Caco-2 (cell line): ENCODE measurements around the gene TJP3. TPM values are rescaled to one million over a fixed set of nuclear protein-coding genes. Genes with fewer than 3 reads are reported as not detected.

ENCODE experiments used
- BruUV-seq: library from RNA; stranded (reverse); fragments of 400-500 nt; replicated peaks from 2 replicates; lab custom pipeline; 2021; lab: Mats Ljungman, UMichigan
- CTCF ChIA-PET: fragments of 300-600 bp; sonication (Branson Sonifier 250); formaldehyde crosslinking; loops from one replicate; lab custom pipeline; 2022; ENCODE audit warnings: antibody characterized with exemption; lab: Charles Lee
- POLR2A ChIA-PET: fragments of 300-600 bp; sonication (Branson Sonifier 250); formaldehyde crosslinking; loops from one replicate; lab custom pipeline; 2022; ENCODE audit warnings: antibody characterized with exemption; lab: Charles Lee
- DNase-seq, 2 experiments: peaks; one replicate each; pipeline versions ENCODE4 v3.0.0 to v3.0.0-alpha.2; 2020 to 2022
- H3K27me3 ChIP-seq: replicated peaks from 2 replicates; pipeline ENCODE4 v1.6.0; 2011; ENCODE audit warnings: low read length; ENCODE audit not compliant: control insufficient read depth, insufficient read depth
- H3K36me3 ChIP-seq: 2 replicates; pipeline ENCODE4 v1.5.1; 2011; ENCODE audit warnings: low read length; ENCODE audit not compliant: control insufficient read depth, insufficient read depth
- H3K4me1 ChIP-seq: fragments of 250-450 bp; sonication (Bioruptor Pico); 2 replicates; pipeline ENCODE4 v1.5.1; 2020; ENCODE audit warnings: mild to moderate bottlenecking
- H3K4me3 ChIP-seq: 2 replicates; pipeline ENCODE4 v1.5.1; 2011; ENCODE audit warnings: low read depth, mild to moderate bottlenecking, control low read depth, low read length
- H3K9me3 ChIP-seq: fragments of 250-450 bp; sonication (Bioruptor Pico); 2 replicates; pipeline ENCODE4 v1.5.1; 2020; ENCODE audit warnings: mild to moderate bottlenecking, moderate library complexity
- H3K27ac Mint-ChIP-seq: one replicate; pipeline ENCODE4 v1.8.0; 2022; ENCODE audit warnings: mixed read lengths; ENCODE audit not compliant: unreplicated experiment
- H3K27me3 Mint-ChIP-seq: one replicate; pipeline ENCODE4 v1.8.0; 2022; ENCODE audit warnings: mixed read lengths; ENCODE audit not compliant: insufficient read depth, unreplicated experiment
- H3K36me3 Mint-ChIP-seq: one replicate; pipeline ENCODE4 v1.8.0; 2022; ENCODE audit warnings: mild to moderate bottlenecking, mixed read lengths; ENCODE audit not compliant: insufficient read depth, unreplicated experiment
- H3K4me1 Mint-ChIP-seq: one replicate; pipeline ENCODE4 v1.8.0; 2022; ENCODE audit warnings: low read depth, mixed read lengths; ENCODE audit not compliant: unreplicated experiment
- H3K4me3 Mint-ChIP-seq: one replicate; pipeline ENCODE4 v1.8.0; 2022; ENCODE audit warnings: mild to moderate bottlenecking, moderate library complexity, mixed read lengths; ENCODE audit not compliant: unreplicated experiment
- H3K9me3 Mint-ChIP-seq: one replicate; pipeline ENCODE4 v1.8.0; 2022; ENCODE audit warnings: mixed read lengths; ENCODE audit not compliant: unreplicated experiment
- intact Hi-C: fragments of 100-400 bp; cut with micrococcal nuclease; formaldehyde crosslinking; loops from one replicate; pipeline ENCODE4 v1.10.0; 2022; ENCODE audit not compliant: unreplicated experiment
- total RNA-seq: library from RNA; stranded (reverse); gene quantifications from 2 replicates; pipeline ENCODE4 v1.2.3, GENCODE V29; 2022
- TF ChIP-seq, protein P1 (sequence below), 2 experiments: fragments of 200-600 bp in 1 of 2; IDR thresholded peaks; 1 replicate in 1 of 2; 2 replicates in 1 of 2; pipeline versions ENCODE4 v1.5.1 to v1.8.0; 2011 to 2022; ENCODE audit warnings: antibody characterized with exemption in 1 of 2, control low read depth in 1 of 2, inconsistent platforms in 1 of 2, low read depth in 1 of 2, low read length in 1 of 2, mild to moderate bottlenecking in 1 of 2, moderate library complexity in 1 of 2; ENCODE audit not compliant: insufficient read depth in 1 of 2, severe bottlenecking in 1 of 2, unreplicated experiment in 1 of 2

Gene TJP3
- total RNA-seq, 1 experiment from 2014 or later: 83.6 TPM

DNA sequence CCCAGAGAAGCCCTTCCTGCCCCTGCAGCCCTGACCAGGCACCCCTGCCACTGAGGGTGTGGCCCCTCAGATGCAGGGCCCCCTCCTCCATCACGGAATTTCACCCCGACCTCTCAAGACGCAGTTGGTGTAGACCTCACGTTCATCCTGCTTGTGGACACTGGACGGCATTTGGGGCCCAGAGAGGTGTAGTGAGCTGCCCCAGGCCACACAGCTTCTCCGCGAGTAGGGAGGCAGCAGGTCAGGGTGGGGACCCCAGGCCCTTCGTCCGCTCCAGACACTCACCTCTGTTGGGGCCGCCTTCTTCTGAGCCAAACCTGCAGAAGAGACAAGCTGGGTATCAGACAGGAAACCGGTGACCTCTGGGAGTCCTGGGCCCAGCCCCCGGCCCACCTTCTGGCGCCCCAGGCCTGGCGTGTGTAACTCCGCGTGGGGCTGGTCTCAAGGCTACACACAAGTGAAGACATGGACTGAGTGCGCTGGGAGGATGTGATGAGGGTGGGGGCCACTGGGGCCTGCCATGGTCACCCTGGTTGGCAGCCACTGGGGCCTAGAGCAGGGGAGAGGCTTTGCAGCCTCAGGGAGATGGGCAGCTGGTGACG lies 41.0 kb upstream of the TJP3 start:
- no peak overlapping the region for H3K27ac Mint-ChIP-seq
- Histone ChIP-seq H3K4me3 (no peak overlapping the region), H3K27me3 (no peaks in the 10 kb centered on the region), H3K4me1 (peaks cover 11% of the 10 kb centered on the region), H3K36me3 (no peaks in the 10 kb centered on the region), H3K9me3 (no peaks in the 10 kb centered on the region)
- H3K27me3 Mint-ChIP-seq: no peaks in the 10 kb centered on the region
- peaks cover 22% of the 10 kb centered on the region for H3K36me3 Mint-ChIP-seq
- DNase-seq: no peak
- intact Hi-C loops: loop anchor here (5.0 kb wide), 2 partner anchors 40 to 55 kb away; partner anchors contain the start of gene TJP3
- CTCF ChIA-PET: no interaction called here
- POLR2A ChIA-PET: no interaction called here
- no peaks in the 10 kb centered on the region for H3K4me1 Mint-ChIP-seq
- H3K4me3 Mint-ChIP-seq: no peak overlapping the region
- TF ChIP-seq, protein P1, sequence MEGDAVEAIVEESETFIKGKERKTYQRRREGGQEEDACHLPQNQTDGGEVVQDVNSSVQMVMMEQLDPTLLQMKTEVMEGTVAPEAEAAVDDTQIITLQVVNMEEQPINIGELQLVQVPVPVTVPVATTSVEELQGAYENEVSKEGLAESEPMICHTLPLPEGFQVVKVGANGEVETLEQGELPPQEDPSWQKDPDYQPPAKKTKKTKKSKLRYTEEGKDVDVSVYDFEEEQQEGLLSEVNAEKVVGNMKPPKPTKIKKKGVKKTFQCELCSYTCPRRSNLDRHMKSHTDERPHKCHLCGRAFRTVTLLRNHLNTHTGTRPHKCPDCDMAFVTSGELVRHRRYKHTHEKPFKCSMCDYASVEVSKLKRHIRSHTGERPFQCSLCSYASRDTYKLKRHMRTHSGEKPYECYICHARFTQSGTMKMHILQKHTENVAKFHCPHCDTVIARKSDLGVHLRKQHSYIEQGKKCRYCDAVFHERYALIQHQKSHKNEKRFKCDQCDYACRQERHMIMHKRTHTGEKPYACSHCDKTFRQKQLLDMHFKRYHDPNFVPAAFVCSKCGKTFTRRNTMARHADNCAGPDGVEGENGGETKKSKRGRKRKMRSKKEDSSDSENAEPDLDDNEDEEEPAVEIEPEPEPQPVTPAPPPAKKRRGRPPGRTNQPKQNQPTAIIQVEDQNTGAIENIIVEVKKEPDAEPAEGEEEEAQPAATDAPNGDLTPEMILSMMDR (IDR thresholded peaks at IDR 0.05; ENCODE audit: insufficient read depth in 1 of 2, low read depth in 1 of 2, low read length in 1 of 2, severe bottlenecking in 1 of 2, unreplicated experiment in 1 of 2): no peak
- BruUV-seq: no TSS peak
- H3K9me3 Mint-ChIP-seq: no peaks in the 10 kb centered on the region

DNA sequence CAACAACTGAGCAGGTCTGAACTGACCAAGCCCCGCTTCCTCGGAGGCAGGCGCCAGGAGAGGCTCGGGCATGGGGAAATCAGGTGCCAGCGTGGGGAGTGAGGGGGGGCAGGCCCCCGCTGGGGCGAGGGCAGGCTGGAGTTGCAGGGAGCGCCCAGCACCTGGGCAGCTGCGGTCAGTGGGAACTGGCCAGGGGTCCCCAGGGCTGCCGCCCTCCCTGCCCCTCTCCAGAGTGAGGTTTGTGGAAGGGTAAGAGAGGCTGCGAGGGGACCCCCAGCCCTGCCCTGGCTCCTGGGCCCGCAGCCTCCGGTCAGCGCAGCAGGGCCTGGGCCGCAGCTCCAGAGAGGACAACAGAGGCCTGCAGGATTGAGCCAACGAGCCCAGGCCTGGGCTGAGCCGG lies 40.4 kb upstream of the TJP3 start:
- Histone ChIP-seq H3K4me3 (no peak overlapping the region), H3K9me3 (no peaks in the 10 kb centered on the region), H3K36me3 (no peaks in the 10 kb centered on the region), H3K4me1 (peaks cover 11% of the 10 kb centered on the region), H3K27me3 (no peaks in the 10 kb centered on the region)
- POLR2A ChIA-PET: no interaction called here
- Mint-ChIP-seq H3K4me3 (no peak overlapping the region), H3K27ac (peak overlapping the region; percentile 50), H3K36me3 (peaks cover 22% of the 10 kb centered on the region), H3K9me3 (no peaks in the 10 kb centered on the region), H3K4me1 (no peaks in the 10 kb centered on the region), H3K27me3 (no peaks in the 10 kb centered on the region)
- TF ChIP-seq, protein P1 (IDR thresholded peaks at IDR 0.05; ENCODE audit: insufficient read depth in 1 of 2, low read depth in 1 of 2, low read length in 1 of 2, severe bottlenecking in 1 of 2, unreplicated experiment in 1 of 2): no peak
- no peak for DNase-seq
- CTCF ChIA-PET: interaction anchor here (0.6 to 1.3 kb wide), 2 partner anchors 95 to 908 kb away, joined by 3 to 4 read pairs; partner anchors contain the start of gene MRPL54
- BruUV-seq: no TSS peak
- intact Hi-C loops: loop anchor here (5.0 kb wide), 2 partner anchors 40 to 55 kb away; partner anchors contain the start of gene TJP3

DNA sequence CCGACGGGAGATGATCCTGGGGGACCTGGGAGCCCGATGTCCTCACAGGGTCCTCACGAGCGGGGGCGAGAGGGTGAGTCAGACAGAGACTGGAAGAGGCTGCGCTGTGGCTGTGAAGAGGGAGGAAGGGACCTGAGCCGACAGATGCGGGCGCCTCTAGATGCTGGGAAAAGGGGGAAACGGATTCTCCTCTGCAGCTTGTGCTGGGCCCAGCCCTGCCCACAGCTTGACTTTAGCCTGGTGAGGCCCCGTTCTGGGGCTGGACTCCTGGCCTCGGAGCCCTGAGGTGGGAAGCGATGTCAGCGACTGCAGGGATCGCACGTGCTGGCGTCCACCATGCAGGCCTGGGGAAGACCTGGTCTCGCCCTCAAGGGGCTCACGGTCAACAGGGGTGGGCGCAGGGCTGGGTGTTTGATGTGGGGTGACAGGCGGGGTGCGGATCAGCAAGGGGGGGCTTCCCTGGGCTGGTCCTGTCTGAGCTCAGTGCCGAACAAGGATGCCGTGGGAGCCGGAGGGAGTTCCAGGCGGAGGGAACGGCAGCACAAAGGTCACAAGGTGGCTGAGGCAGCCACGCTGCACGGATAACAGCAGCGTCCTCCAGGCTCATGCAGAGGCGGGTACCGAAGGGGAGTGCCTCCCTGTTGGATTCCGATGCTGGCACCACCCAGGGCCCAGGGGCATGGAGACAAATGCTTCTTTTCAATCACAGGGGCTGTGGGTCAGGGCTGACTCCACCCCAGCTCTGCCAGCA lies 39.7 kb upstream of the TJP3 start:
- DNase-seq: no peak
- Histone ChIP-seq H3K27me3 (no peaks in the 10 kb centered on the region), H3K4me1 (peaks cover 11% of the 10 kb centered on the region), H3K4me3 (no peak overlapping the region), H3K9me3 (no peaks in the 10 kb centered on the region), H3K36me3 (no peaks in the 10 kb centered on the region)
- Mint-ChIP-seq H3K27me3 (no peaks in the 10 kb centered on the region), H3K27ac (peak overlapping the region; percentile 50), H3K9me3 (no peaks in the 10 kb centered on the region), H3K36me3 (peaks cover 22% of the 10 kb centered on the region), H3K4me1 (no peaks in the 10 kb centered on the region), H3K4me3 (no peak overlapping the region)
- TF ChIP-seq, protein P1 (IDR thresholded peaks at IDR 0.05; ENCODE audit: insufficient read depth in 1 of 2, low read depth in 1 of 2, low read length in 1 of 2, severe bottlenecking in 1 of 2, unreplicated experiment in 1 of 2): no peak
- POLR2A ChIA-PET: no interaction called here
- no TSS peak for BruUV-seq
- intact Hi-C loops: loop anchor here (5.0 kb wide), 2 partner anchors 39 to 54 kb away; partner anchors contain the start of gene TJP3
- CTCF ChIA-PET: interaction anchor here (0.6 to 1.3 kb wide), 2 partner anchors 94 to 908 kb away, joined by 3 to 4 read pairs; partner anchors contain the start of gene MRPL54
